HEK293T (cell line): ENCODE results near the gene CWC25.

Experiments
- BHLHE40 ChIP-seq: fragments of 450-650 bp; IDR thresholded peaks from 2 replicates; pipeline ENCODE4 v1.6.1; 2016; ENCODE audit warnings: mild to moderate bottlenecking, moderate library complexity, borderline replicate concordance
- FOXK2 ChIP-seq: fragments of 450-650 bp; IDR thresholded peaks from 2 replicates; pipeline ENCODE4 v1.6.1; 2016; ENCODE audit warnings: mild to moderate bottlenecking
- SP1 ChIP-seq: fragments of 450-650 bp; IDR thresholded peaks from 2 replicates; pipeline ENCODE4 v1.6.1; 2017
- SUZ12 ChIP-seq: fragments of 450-650 bp; IDR thresholded peaks from 2 replicates; pipeline ENCODE4 v1.6.1; 2016; ENCODE audit warnings: mild to moderate bottlenecking

DNA sequence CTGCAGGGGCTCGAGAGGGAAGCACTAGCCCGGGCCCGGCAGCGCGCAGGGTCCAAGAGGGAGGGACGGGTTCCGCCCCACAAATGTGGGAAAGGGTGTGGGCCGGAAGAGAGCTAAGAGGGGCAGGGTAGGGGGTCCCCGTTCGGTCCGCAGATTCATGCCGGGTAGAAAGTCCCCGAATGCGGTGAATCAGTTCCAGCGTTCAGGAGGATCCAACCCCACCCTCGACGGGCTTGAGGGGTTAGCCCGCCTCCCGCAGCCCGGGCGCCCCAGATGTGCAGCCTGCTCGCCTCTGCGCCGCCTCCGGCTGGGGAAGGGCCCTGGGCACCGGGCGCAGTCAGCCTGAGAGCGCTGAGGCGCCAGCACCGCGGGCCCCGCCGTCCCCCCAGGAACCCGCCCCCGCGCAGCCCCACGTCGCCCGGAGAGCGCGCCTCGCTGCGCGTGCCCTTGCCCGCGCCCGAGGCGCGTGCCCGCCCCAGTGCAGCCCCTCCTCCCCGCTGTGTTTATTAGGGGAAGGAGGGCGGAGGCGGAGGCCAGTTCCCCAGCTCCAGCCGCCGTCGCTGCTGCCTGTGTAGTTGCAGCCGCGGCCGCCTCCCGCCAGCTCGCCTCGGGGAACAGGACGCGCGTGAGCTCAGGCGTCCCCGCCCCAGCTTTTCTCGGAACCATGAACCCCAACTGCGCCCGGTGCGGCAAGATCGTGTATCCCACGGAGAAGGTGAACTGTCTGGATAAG, 44.6 kb upstream of the CWC25 start, which contains the start of gene LASP1:
- TF ChIP-seq SP1 = no peak
- TF ChIP-seq SUZ12 = no peak
- no peak for TF ChIP-seq BHLHE40
- TF ChIP-seq FOXK2 = no peak
